Spleen (tissue), 11 donors: Measurements from ENCODE around the gene PROM2. TPM values are rescaled to one million over a fixed set of nuclear protein-coding genes. Genes with fewer than 3 reads are reported as not detected.

ENCODE experiments used
- DNase-seq: peaks from one replicate; pipeline ENCODE4 v3.0.0-alpha.2; 2020
- H3K27ac ChIP-seq, 8 donors: fragments of 200-600 bp; sonication (generic) in 7 of 8; 1 replicate in 4 of 8; 2 replicates in 4 of 8; pipeline versions ENCODE4 v1.5.0 to v1.8.0; 2016 to 2021; ENCODE audit warnings: inconsistent platforms in 4 of 8, mild to moderate bottlenecking in 4 of 8, moderate library complexity in 1 of 8
- H3K27me3 ChIP-seq, 7 donors: fragments of 200-600 bp; sonication (generic) in 6 of 7; replicated peaks in 1 of 7; 1 replicate in 4 of 7; 2 replicates in 3 of 7; pipeline versions ENCODE4 v1.5.0 to v1.8.0; 2016 to 2021; ENCODE audit warnings: inconsistent platforms in 3 of 7, mild to moderate bottlenecking in 1 of 7
- H3K36me3 ChIP-seq, 6 donors: fragments of 200-600 bp; sonication (generic) in 5 of 6; 1 replicate in 4 of 6; 2 replicates in 2 of 6; pipeline versions ENCODE4 v1.5.0 to v1.8.0; 2016 to 2021; ENCODE audit warnings: inconsistent platforms in 2 of 6
- H3K4me1 ChIP-seq, 6 donors: fragments of 200-600 bp; sonication (generic) in 5 of 6; 1 replicate in 3 of 6; 2 replicates in 3 of 6; pipeline versions ENCODE4 v1.5.0 to v1.8.0; 2016 to 2021; ENCODE audit warnings: inconsistent platforms in 3 of 6
- H3K4me3 ChIP-seq, 8 donors: fragments of 200-600 bp; sonication (generic) in 7 of 8; 1 replicate in 4 of 8; 2 replicates in 4 of 8; pipeline versions ENCODE4 v1.5.0 to v1.8.0; 2016 to 2021; ENCODE audit warnings: inconsistent platforms in 4 of 8, mild to moderate bottlenecking in 4 of 8, moderate library complexity in 2 of 8
- H3K9me3 ChIP-seq, 8 donors: fragments of 200-600 bp; sonication (generic) in 7 of 8; 1 replicate in 4 of 8; 2 replicates in 4 of 8; pipeline versions ENCODE4 v1.5.0 to v1.8.0; 2016 to 2021; ENCODE audit warnings: inconsistent platforms in 4 of 8
- POLR2A ChIP-seq, 3 donors: fragments of 450-650 bp; IDR thresholded peaks; one replicate each; pipeline ENCODE4 v1.5.1; 2017; ENCODE audit warnings: antibody characterized with exemption in 3 of 3, mild to moderate bottlenecking in 1 of 3
- POLR2AphosphoS5 ChIP-seq, 3 donors: sonication (generic); formaldehyde crosslinking; IDR thresholded peaks; one replicate each; pipeline ENCODE4 v1.5.1; 2017; ENCODE audit warnings: antibody characterized with exemption in 3 of 3
- WGBS, 5 donors: extraction: QIAGEN DNeasy Blood & Tissue Kit in 3 of 5; methylation state at CpG; one replicate each; pipeline versions ENCODE4 v1.1.5 to v1.1.7; 2013 to 2018; 5-methylcytosine and 5-hydroxymethylcytosine counted together
- intact Hi-C: fragments of 100-400 bp; cut with DNase I; formaldehyde crosslinking; loops from one replicate; pipeline ENCODE4 v1.15.0; 2023; ENCODE audit warnings: low total_unique reads
- polyA plus RNA-seq, 3 donors: library from polyadenylated mRNA; stranded (reverse); fragments of 200-250 nt; gene quantifications; one replicate each; pipeline ENCODE4 v1.2.1, GENCODE V29; 2013
- total RNA-seq, 7 donors: library from RNA; depleted of rRNA in 3 of 7; stranded (reverse); fragments of >200 nt in 3 of 7; fragmentation: NEBNext Ultra II Directional in 4 of 7; extraction: Animal tissue kit (Norgen Biotek cat#: 25700) in 4 of 7; gene quantifications; one replicate each; pipeline versions ENCODE4 v1.1.0 to v1.2.1, GENCODE V29; 2016 to 2021
- TF ChIP-seq, protein P1 (sequence below), 11 experiments: fragments of 200-600 bp in 7 of 11; fragments of 450-650 bp in 4 of 11; sonication (generic) in 4 of 11; IDR thresholded peaks in 8 of 11; conservative IDR thresholded peaks in 3 of 11; 1 replicate in 7 of 11; 2 replicates in 4 of 11; pipeline versions ENCODE4 v1.4.0 to v1.8.0; 2016 to 2021; ENCODE audit warnings: antibody characterized with exemption in 11 of 11, inconsistent platforms in 4 of 11, mild to moderate bottlenecking in 1 of 11
- donor health status: healthy with polysubstance abuse.
- donor health status: DM: no; HTN: no; CAD: no; lungs with moderate emphysema.
- donor health status: DM: no; HTN: no; CAD: no.
- donor health status: Bipolar disorder and iron deficiency.
- donor health status: healthy.
- donor health status: DM: no; HTN: no; CAD: no.
- donor health status: DM: yes; HTN: yes; CAD: no.

Gene PROM2
- total and polyA plus RNA-seq, 10 donors = 0.21 to 4.9 (median 1.4) TPM

- no peaks in the 10 kb centered on the region for H3K36me3 ChIP-seq
- H3K27me3 ChIP-seq = peaks cover 0 to 3% (median 0%) of the 10 kb centered on the region in 7 donors
- no peak overlapping the region for H3K4me3 ChIP-seq
- H3K9me3 ChIP-seq = no peaks in the 10 kb centered on the region
- no peaks in the 10 kb centered on the region for H3K4me1 ChIP-seq
- no peak for DNase-seq
- 56 to 85% (median 69%) methylated on average over 5 to 6 of the region's 6 CpGs for WGBS, 5 donors
- intact Hi-C loops = no loop called here
- TF ChIP-seq POLR2AphosphoS5 (IDR thresholded peaks at IDR 0.05) (no peak), POLR2A (IDR thresholded peaks at IDR 0.05) (no peak)
- TF ChIP-seq, protein P1, sequence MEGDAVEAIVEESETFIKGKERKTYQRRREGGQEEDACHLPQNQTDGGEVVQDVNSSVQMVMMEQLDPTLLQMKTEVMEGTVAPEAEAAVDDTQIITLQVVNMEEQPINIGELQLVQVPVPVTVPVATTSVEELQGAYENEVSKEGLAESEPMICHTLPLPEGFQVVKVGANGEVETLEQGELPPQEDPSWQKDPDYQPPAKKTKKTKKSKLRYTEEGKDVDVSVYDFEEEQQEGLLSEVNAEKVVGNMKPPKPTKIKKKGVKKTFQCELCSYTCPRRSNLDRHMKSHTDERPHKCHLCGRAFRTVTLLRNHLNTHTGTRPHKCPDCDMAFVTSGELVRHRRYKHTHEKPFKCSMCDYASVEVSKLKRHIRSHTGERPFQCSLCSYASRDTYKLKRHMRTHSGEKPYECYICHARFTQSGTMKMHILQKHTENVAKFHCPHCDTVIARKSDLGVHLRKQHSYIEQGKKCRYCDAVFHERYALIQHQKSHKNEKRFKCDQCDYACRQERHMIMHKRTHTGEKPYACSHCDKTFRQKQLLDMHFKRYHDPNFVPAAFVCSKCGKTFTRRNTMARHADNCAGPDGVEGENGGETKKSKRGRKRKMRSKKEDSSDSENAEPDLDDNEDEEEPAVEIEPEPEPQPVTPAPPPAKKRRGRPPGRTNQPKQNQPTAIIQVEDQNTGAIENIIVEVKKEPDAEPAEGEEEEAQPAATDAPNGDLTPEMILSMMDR (IDR thresholded peaks at IDR 0.05 in 8 of 11, conservative IDR thresholded peaks at IDR 0.05 in 3 of 11) = no peak
- no peak overlapping the region for H3K27ac ChIP-seq
Observed at GRCh38 chr2:95317123-95317500, 42.9 kb downstream of the PROM2 start.

- Histone ChIP-seq H3K27me3 (peaks cover 0 to 3% (median 0%) of the 10 kb centered on the region in 7 donors), H3K27ac (no peak overlapping the region), H3K36me3 (no peaks in the 10 kb centered on the region), H3K9me3 (no peaks in the 10 kb centered on the region), H3K4me1 (no peaks in the 10 kb centered on the region), H3K4me3 (no peak overlapping the region)
- TF ChIP-seq POLR2A (IDR thresholded peaks at IDR 0.05) = no peak
- 80 to 94% (median 84%) methylated on average over 11 to 12 of the region's 12 CpGs for WGBS, 5 donors
- no peak for DNase-seq
- intact Hi-C loops = no loop called here
Observed at GRCh38 chr2:95317665-95318425, 43.6 kb downstream of the PROM2 start.

DNA sequence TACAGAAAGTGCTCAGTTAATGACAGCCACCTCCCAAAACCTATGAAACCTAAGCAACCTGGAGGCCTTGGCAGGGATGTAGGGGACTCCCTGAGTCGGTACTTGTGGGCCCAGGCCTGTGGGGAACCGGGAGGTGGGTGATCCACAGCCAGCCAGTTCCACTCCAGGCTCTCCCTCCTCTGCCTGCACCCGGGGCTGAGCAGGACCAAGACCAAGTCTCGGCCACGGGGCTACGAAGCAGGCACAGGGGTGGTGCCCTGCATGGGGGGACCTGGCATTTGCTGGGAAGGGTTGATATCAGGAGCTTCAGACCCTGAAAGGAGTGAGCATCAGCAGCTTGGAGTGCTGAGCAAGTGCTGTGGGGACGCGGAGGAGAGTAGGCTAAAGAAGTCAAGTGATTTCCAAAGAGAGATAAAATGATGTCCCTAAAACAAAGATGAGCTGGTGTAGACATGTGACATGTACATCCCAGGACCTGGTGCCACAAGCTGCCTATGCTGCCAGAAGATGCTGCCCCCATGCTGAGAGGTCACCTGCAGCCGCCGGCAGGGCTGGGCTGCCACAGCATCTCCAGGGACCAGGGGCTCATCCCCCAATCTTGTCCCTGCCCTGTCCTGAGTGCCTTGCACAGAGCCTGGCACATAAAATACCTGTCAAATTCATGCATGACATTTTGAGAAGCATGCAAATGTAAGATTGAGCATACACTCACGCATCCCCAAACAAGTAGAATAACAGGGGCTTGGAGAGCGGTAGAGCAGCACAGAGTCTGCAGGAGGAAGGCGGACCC, 44.4 kb downstream of the PROM2 start:
- Histone ChIP-seq H3K4me3 (no peak overlapping the region), H3K27me3 (peaks cover 0 to 3% (median 0%) of the 10 kb centered on the region in 7 donors), H3K9me3 (no peaks in the 10 kb centered on the region), H3K27ac (no peak overlapping the region), H3K36me3 (no peaks in the 10 kb centered on the region), H3K4me1 (no peaks in the 10 kb centered on the region)
- WGBS, 5 donors = 76 to 84% (median 82%) methylated on average over 12 to 13 of the region's 13 CpGs
- DNase-seq = no peak
- TF ChIP-seq, protein P1 (IDR thresholded peaks at IDR 0.05 in 8 of 11, conservative IDR thresholded peaks at IDR 0.05 in 3 of 11) = no peak
- TF ChIP-seq POLR2AphosphoS5 (IDR thresholded peaks at IDR 0.05) = no peak
- TF ChIP-seq POLR2A (IDR thresholded peaks at IDR 0.05) = no peak
- intact Hi-C loops = no loop called here

- TF ChIP-seq POLR2AphosphoS5 (IDR thresholded peaks at IDR 0.05) (no peak), POLR2A (IDR thresholded peaks at IDR 0.05) (no peak)
- TF ChIP-seq, protein P1 (IDR thresholded peaks at IDR 0.05 in 8 of 11, conservative IDR thresholded peaks at IDR 0.05 in 3 of 11) = no peak
- Histone ChIP-seq H3K4me1 (no peaks in the 10 kb centered on the region), H3K27me3 (peaks cover 0 to 3% (median 0%) of the 10 kb centered on the region in 7 donors), H3K36me3 (no peaks in the 10 kb centered on the region), H3K27ac (no peak overlapping the region), H3K9me3 (no peaks in the 10 kb centered on the region), H3K4me3 (no peak overlapping the region)
- intact Hi-C loops = no loop called here
- WGBS, 5 donors = 83 to 92% (median 87%) methylated on average over 20 to 23 of the region's 23 CpGs
- no peak for DNase-seq
Observed at GRCh38 chr2:95319481-95320343, 45.5 kb downstream of the PROM2 start.
